ENCODE results near the gene CALR3. TPM values are rescaled to one million over a fixed set of nuclear protein-coding genes. Genes with fewer than 3 reads are reported as not detected.

CALR3 gene
- total and polyA plus RNA-seq, 10 of the 15 experiments (the other 5 are each of a cell fraction or from before 2014, with no cell fraction given) = 0.05 to 0.45 (median 0.12) TPM; not detected in 2

- TF ChIP-seq ZNF687 (IDR thresholded peaks at IDR 0.05) = peak; percentile 68
These were observed 46.3 kb upstream of the CALR3 start, which contains the start of gene CHERP (continued) for GRCh38 chr19:16542045-16542909.

- intact Hi-C loops (cut with micrococcal nuclease; ENCODE audit: unreplicated experiment) (loop anchor here (1.0 to 10.0 kb wide), 3 partner anchors 47 to 97 kb away; no protein-coding TSS in a partner anchor), in situ Hi-C loops (cut with MboI) (no loop called here)
- Histone ChIP-seq H3K9ac (ENCODE audit: control insufficient read depth, insufficient read depth, low read length) (peak overlapping the region; percentile 80), H3K79me2 (ENCODE audit: control insufficient read depth, insufficient read depth, low read length) (peaks cover 78% of the 10 kb centered on the region), H3K4me3 (peak overlapping the region; percentile 99), H3K4me2 (ENCODE audit: control insufficient read depth, insufficient read depth) (peak overlapping the region; percentile 91), H3K36me3 (ENCODE audit: control insufficient read depth in 2 of 2, insufficient read depth in 2 of 2, low read length in 1 of 2) (peaks cover 7 to 13% of the 10 kb centered on the region in 2 experiments; a peak in 3 of 4 replicates), H3K4me1 (ENCODE audit: control insufficient read depth, insufficient read depth, low read length) (peaks cover 8% of the 10 kb centered on the region; the same call in 1 of the 2 replicates), H4K20me1 (ENCODE audit: control insufficient read depth, insufficient read depth) (peaks cover 4% of the 10 kb centered on the region; the same call in 1 of the 2 replicates), H2AFZ (ENCODE audit: control insufficient read depth, low read depth, low read length) (peak overlapping the region; percentile 66; the same call in 1 of the 2 replicates), H3K27me3 (replicated peaks in 1 of 2; ENCODE audit: control insufficient read depth in 2 of 2, insufficient read depth in 2 of 2, low read length in 1 of 2) (no peaks in the 10 kb centered on the region), H3K27ac (ENCODE audit: control insufficient read depth, insufficient read depth) (peak overlapping the region; percentile 68), H3K9me3 (replicated peaks; ENCODE audit: control insufficient read depth, insufficient read depth, low read length) (no peaks in the 10 kb centered on the region; the same call in 2 of the 3 replicates)
- CTCF ChIA-PET = no interaction called here
- peak; percentile 1; the same call in 2 of the 3 replicates for ATAC-seq
- SMC1A ChIA-PET (ENCODE audit: uncharacterized antibody, unreplicated experiment) = interaction anchor here (1.4 to 1.6 kb wide), 2 partner anchors 43 to 99 kb away, joined by 4 read pairs; no protein-coding TSS in a partner anchor
- no peak for DNase-seq (ENCODE audit: low read depth, low spot score)
- BruUV-seq (replicated peaks) = TSS peak; percentile 82
- POLR2A ChIA-PET = interaction anchor here (1.1 to 6.1 kb wide), 3 partner anchors 32 to 97 kb away, joined by 3 to 72 read pairs (median 5); no protein-coding TSS in a partner anchor
- TF ChIP-seq USF2 (IDR thresholded peaks at IDR 0.05; ENCODE audit: borderline replicate concordance, low read depth, low read length) (no peak), ZZZ3 (IDR thresholded peaks at IDR 0.05; ENCODE audit: control insufficient read depth, insufficient read length, low read depth) (no peak), MYB (IDR thresholded peaks at IDR 0.05; ENCODE audit: borderline replicate concordance, low read depth, low read length) (no peak), NFYA (IDR thresholded peaks at IDR 0.05; ENCODE audit: borderline replicate concordance, low read depth, low read length) (no peak), MLLT1 (IDR thresholded peaks at IDR 0.05) (no peak), SUPT20H (IDR thresholded peaks at IDR 0.05; ENCODE audit: borderline replicate concordance, control insufficient read depth, low read depth, low read length) (no peak), TBL1XR1 (IDR thresholded peaks at IDR 0.05; ENCODE audit: low read depth, low read length) (no peak)
- under 1% methylated on average over 29 of the region's 29 CpGs for WGBS (ENCODE audit: insufficient coverage, insufficient replicate concordance, low lambda C conversion rate, missing lambda C conversion rate)
- RAD21 ChIA-PET (ENCODE audit: unreplicated experiment) = interaction anchor here (1.2 kb wide), 1 partner anchor 17 kb away, joined by 3 read pairs; no protein-coding TSS in a partner anchor
- FAIRE-seq = no peak
These were observed 45.6 kb upstream of the CALR3 start for GRCh38 chr19:16541526-16542044.

Measured in GM12878 (cell line).